Gastroesophageal sphincter (tissue), 2 donors: ENCODE measurements around the gene IVD.

Source experiments
- EP300 ChIP-seq: sonication (generic); formaldehyde crosslinking; IDR thresholded peaks from one replicate; pipeline ENCODE4 v1.6.1; 2017; ENCODE audit warnings: antibody characterized with exemption, mild to moderate bottlenecking
- POLR2A ChIP-seq, 2 donors: fragments of 450-650 bp; IDR thresholded peaks; one replicate each; pipeline ENCODE4 v1.6.1; 2017; ENCODE audit warnings: antibody characterized with exemption in 2 of 2, mild to moderate bottlenecking in 2 of 2, moderate library complexity in 1 of 2

- TF ChIP-seq EP300 (no peak), POLR2A (IDR thresholded peaks at IDR 0.05) (no peak)
Measured at GRCh38 chr15:40367371-40367685, 38.3 kb upstream of the IVD start.
